NCI-H1694 treated with DMSO at 0.1 percent for 48 hours (cell line): Measurements from ENCODE around the gene FUCA2.
"Not testable (repeated sequence)": the region's sequence is repeated elsewhere in the genome, so short reads cannot be mapped to it uniquely, and the experiment has no call there.

Source experiments
- DNase-seq: peaks from one replicate; lab custom pipeline; 2025; lab: John Stamatoyannopoulos, UW

The FUCA2 gene

DNA sequence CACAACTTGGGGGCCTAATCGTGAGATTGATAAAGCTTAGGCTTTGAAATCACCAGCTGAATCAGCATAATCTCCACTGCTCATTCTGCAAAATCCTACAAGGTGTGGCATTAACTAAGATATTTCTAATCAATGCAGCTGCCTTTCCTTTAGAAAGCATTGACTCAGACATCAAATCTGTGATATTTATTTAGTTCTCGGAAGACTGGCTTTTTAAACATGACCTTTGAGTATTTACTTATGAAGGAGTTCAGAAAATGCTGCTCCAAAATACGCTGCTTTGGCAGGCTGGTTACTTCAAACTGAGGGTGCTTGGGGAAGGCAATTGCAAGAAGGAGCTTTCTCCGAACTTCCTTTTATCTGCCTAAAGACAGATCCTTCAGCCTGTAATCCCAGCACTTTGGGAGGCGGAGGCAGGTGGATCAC lies 23.7 kb upstream of the FUCA2 start:
- DNase-seq = no peak

DNA sequence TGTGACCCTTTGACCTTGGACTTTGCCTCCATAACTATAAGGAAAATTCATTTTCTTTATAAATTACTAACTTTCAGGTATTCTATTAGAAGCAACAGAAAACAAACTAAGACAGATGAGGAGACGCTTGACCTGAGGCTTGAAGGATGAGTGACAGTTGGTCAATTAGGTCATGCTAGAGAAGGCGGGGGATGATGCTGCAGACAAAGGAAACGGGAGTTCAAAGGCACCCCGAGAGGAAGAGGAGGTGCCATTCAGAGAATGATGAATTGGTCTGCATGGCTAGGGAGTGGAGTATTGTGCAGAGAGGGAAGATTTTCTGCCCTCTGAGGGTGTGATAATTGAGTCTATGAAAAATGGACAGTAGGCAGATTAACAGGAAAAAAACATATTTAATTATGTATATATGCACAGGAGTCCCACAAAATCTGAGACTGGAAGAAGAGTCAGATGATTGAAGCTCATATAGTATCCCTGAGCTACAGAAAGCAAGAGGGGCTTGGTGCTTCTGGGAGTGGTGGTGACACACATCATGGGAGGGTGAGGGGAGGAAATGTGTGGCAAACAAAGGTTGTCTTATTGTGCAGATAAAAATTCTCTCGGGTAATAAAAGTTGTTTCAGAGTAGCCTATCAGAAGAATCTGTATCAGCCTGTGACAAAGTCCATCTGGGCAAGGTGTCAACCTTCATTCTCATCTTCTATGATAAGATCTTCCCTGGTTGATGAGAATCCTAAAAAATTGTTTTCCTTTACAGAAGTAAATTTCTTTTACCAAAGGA lies 20.4 kb upstream of the FUCA2 start:
- no peak for DNase-seq

- DNase-seq = no peak
These were observed 17.6 kb upstream of the FUCA2 start for GRCh38 chr6:143529095-143529494.

- DNase-seq = no peak
These were observed 16.8 kb upstream of the FUCA2 start for GRCh38 chr6:143528164-143528811.

GRCh38 chr6:143527677-143528076 lies 16.2 kb upstream of the FUCA2 start:
- DNase-seq = no peak

DNA sequence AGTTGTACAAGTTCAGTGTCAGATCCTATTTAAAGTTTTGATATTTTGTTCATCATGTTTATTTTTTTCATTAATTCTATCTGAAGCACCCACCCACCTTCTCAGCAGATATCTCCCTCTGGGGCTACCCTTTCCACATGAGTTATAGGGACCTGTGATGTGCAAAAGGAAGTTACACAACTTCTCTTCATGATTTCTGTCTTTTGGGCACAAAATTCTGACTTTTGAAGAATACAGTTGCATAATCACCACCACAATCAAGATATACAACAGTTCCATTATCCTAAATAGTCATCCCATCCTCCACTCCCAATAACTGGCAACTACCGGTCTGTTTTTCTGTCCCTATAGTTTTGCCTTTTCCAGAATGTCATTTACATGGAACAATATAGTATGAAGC lies 13.8 kb upstream of the FUCA2 start:
- no peak for DNase-seq

DNA sequence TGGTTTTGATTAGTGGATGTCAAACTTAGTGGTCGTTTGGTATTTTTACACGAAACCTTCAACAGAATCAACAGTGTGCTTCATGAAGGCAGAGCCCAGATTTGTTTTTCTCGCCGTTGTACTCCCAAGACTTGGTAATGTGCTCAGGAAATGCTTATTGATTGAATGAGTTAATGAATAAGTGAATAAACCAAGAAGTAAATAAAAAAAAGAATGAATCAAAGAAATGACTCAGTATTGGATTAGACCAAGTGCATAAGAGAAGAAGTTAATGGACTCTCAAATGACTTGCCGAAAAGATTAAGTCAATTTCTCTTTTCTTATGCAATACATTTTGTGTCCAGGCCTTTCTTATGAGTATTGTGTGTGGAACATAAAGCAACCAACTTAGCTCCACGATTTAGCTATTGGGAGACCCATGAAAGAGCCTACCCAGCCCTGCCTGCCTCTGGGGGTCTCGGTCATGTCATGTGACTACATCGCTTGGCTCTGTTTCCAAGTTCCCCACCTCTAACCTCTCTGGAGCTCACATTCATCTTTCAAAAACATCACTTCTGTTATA lies 10.6 kb upstream of the FUCA2 start:
- no peak for DNase-seq

DNA sequence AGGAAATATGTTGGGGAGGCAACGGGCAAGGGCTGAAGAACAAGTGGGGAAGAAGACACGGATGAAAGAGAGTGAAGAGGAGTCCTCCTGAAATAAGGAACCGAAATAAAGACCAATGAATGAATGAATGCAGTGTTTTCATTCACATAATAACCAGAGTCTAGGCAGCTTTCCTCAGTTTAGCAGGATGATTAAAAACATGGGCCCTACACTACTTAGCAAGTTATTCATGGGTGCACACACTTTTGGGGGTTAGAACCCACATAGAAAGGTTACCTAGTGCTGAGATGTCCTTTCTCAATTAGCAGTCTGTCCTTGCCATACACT lies 5.9 kb upstream of the FUCA2 start:
- DNase-seq = no peak

- no peak for DNase-seq
These were observed 5.3 kb upstream of the FUCA2 start for GRCh38 chr6:143516690-143517446.

DNA sequence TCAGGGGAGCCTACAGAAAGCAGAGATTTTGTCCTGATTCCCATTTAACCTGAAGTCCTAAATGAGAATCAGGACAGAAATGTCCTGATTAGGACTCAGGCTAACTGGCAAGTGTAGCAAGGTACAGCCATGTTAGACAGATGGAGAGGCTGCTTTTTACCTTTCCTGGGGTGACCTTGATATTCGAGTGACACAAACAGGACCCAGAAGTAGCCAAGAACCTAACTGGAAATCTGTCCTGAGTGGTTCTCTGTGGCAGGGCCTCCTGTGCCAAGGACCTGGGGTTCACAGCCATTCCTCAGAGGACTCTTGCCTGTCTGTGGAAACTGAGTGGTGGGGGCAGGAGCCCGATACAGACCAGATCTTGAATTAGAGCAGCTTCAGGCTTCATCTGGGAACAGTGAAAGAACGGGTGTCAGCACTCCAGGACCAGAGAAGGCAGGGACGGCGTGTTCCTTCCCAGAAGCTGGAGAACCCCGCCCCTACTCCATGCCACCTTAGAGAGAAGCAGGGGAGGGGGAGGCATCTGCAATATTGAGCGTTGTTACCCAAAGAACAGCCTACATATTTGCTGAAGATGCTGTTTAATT lies 4.3 kb upstream of the FUCA2 start:
- DNase-seq = no peak

DNA sequence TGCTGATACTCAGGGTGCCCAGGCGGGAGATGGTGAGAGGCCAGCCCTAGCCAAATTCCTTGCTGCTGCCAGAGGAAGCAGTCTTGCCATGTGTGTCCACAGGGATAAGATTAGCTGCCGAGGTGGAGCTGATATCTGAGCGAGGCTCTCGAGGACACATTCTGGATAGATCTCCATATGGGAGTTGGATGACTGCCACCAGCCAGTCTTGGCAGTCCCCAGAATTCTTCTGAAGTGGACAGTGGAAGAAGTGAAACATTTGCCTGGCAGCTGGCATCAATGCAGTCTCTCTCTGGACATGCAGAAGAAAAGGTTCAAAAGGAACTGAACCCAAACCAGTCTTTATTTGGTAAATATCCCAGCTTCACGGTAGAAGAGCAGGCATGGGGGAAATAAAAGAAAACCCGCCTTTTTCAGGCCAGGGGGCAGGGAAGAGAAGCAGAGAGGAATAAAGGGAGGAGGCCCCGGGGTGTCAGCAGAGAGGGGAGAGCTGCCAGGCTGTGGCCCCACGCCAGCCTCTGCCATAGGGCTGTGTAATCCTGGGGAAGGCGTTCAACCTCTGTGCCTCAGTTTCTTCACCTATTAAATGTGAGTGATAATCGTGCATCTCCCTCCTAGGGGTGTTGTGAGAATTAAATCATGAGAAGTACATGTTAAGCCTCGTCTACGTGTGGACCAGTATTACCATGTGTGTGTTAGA lies 3.7 kb upstream of the FUCA2 start:
- DNase-seq = no peak

- DNase-seq = no peak
These were observed 1.9 kb upstream of the FUCA2 start for GRCh38 chr6:143513410-143513809.

DNA sequence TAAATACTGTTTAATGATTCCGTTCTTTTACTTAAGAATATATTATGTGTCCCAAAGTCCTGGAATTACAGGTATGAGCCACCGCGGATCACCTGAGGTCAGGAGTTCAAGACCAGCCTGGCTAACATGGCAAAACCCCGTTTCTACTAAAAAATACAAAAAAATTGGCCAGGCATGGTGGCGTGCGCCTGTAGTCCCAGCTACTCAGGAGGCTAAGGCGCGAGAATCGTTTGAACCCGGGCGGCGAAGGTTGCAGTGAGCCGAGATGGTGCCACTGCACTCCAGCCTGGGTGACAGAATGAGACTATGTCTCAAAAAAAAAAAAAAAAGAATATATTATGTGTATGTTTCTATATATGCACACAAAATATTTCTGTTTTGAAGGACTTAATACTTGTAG lies 1.2 kb downstream of the FUCA2 start:
- DNase-seq = not testable (repeated sequence)

DNA sequence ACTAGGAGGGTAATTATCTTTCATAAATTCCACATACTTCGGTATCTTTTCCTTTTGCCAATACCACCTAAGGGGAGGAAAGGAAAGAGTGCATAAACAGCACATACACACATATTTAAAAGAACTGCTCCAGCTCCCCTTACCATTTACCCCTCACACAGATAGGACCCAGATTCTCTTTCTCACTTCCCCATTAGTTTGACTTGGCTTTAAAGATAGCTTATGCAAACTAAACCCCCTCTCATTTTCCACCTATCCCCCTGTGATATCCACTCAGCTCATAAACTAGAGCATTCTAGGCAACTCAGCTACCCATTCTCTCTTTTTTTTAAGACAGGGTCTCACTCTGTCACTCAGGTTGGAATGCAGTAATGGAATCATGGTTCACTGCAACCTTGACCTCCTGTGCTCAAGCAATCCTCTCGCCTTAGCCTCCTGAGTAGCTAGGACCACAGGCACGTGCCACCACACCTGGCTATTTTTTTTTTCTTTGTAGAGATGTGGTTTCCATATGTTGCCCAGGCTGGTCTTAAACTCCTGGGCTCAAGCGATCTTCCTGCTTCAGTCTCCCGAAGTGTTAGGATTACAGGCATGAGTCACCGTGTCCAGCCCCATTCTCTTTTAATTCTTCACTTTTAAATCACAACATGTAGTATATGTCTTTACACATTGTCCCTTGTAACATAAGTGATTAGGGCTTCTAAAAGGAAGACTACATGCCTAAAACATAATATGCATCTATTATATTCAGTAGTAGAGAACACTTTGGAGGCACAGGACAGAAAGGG lies 4.0 kb downstream of the FUCA2 start:
- no peak for DNase-seq

GRCh38 chr6:143506620-143507019 lies 4.9 kb downstream of the FUCA2 start:
- no peak for DNase-seq

- DNase-seq = no peak
These were observed 5.3 kb downstream of the FUCA2 start for GRCh38 chr6:143506199-143506598.

- no peak for DNase-seq
These were observed 6.0 kb downstream of the FUCA2 start for GRCh38 chr6:143505537-143505936.

- DNase-seq = no peak
These were observed 6.4 kb downstream of the FUCA2 start for GRCh38 chr6:143505111-143505510.

DNA sequence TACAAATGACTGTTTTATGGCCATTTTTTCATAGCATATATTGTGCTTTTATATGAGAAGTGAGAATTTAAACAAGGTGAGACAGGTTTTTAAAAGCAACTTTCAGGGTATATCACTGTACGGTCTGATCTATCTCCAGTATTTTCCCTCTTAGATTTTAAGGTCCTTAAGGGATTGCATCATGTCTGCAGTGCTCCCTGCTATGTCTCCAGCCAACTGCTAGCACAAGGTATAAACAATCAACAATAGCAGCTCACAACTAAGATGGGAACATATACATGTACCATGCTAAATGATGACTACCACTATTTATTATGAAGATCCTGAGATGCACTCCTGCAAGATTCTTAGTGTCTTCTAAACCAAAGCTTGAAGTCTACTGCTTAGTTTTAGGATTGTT lies 7.2 kb downstream of the FUCA2 start:
- no peak for DNase-seq

GRCh38 chr6:143501851-143502250 lies 9.7 kb downstream of the FUCA2 start:
- DNase-seq = no peak

DNA sequence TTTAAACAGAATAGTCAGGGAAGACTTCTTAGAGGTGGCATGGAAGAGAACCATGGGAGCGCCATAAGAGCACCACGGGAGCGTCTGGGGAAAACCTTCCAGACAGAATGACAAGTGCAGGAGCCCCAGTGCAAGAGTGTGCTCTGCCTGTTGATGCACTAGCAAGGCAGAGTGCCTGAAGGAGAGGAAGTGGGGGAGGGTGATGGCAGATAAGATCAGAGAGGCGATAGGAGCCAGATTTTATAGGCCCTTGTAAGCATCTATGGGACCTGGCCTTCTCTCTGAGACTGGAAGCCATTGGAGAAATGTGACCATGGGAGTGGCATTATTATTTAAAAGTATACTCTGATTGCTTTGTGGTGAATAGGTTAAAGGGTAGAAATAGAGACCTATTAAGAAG lies 13.1 kb downstream of the FUCA2 start:
- DNase-seq = no peak
